ENCODE results near the gene RPL27. TPM values are rescaled to one million over a fixed set of nuclear protein-coding genes. Genes with fewer than 3 reads are reported as not detected.

The RPL27 gene
- total and polyA plus RNA-seq, 2 of the 13 experiments (the other 11 are each of a cell fraction or from before 2014, with no cell fraction given): 1,585 to 5,840 TPM

GRCh38 chr17:42980274-42980765, 17.9 kb upstream of the RPL27 start, which contains the start of gene RUNDC1 (continued):
- TF ChIP-seq AKNA (CRISPR knock-in tag; IDR thresholded peaks at IDR 0.05; ENCODE audit: borderline replicate concordance) (no peak), PPARG (CRISPR knock-in tag; conservative IDR thresholded peaks at IDR 0.05) (peak; percentile 68), ZNF331 (CRISPR knock-in tag; IDR thresholded peaks at IDR 0.05) (peak; percentile 47; the same call in 1 of the 2 replicates), SRF (IDR thresholded peaks at IDR 0.05; ENCODE audit: low read depth, low read length) (peak; percentile 24; the same call in 1 of the 2 replicates), ZBTB39 (CRISPR knock-in tag; IDR thresholded peaks at IDR 0.05) (peak; percentile 12; the same call in 1 of the 2 replicates), RAD21 (CRISPR knock-in tag; IDR thresholded peaks at IDR 0.05) (no peak), THAP11 (CRISPR knock-in tag; IDR thresholded peaks at IDR 0.05) (peak; percentile 56; the same call in 1 of the 2 replicates), THYN1 (CRISPR knock-in tag; IDR thresholded peaks at IDR 0.05; ENCODE audit: borderline replicate concordance, low read depth) (no peak), ZNF724P (CRISPR knock-in tag; IDR thresholded peaks at IDR 0.05; ENCODE audit: borderline replicate concordance) (peak; percentile 77; the same call in 1 of the 2 replicates), ZGPAT (CRISPR knock-in tag; IDR thresholded peaks at IDR 0.05) (peak; percentile 56), RFX5 (IDR thresholded peaks at IDR 0.05; ENCODE audit: low read depth, low read length) (peak; percentile 42; the same call in 1 of the 2 replicates), ZNF605 (CRISPR knock-in tag; IDR thresholded peaks at IDR 0.05) (peak; percentile 79), ZNF737 (CRISPR knock-in tag; IDR thresholded peaks at IDR 0.05; ENCODE audit: borderline replicate concordance) (no peak), MED8 (CRISPR knock-in tag; IDR thresholded peaks at IDR 0.05; ENCODE audit: insufficient replicate concordance) (no peak), ARID4A (CRISPR knock-in tag; IDR thresholded peaks at IDR 0.05; ENCODE audit: borderline replicate concordance) (peak; percentile 99), POLR2A (IDR thresholded peaks at IDR 0.05; ENCODE audit: insufficient read depth in 1 of 2, low read depth in 2 of 2, low read length in 2 of 2) (peak in 1 of 2 experiments; percentile 64; a peak in 3 of 4 replicates), NCOA2 (CRISPR knock-in tag; IDR thresholded peaks at IDR 0.05) (0 out of 2 replicates have a peak, but pooled peaks have one; percentile 21), ZNF30 (CRISPR knock-in tag; IDR thresholded peaks at IDR 0.05) (0 out of 2 replicates have a peak, but pooled peaks have one; percentile 13)

Data from HepG2 (cell line).